GM12874 (cell line): Measurements from ENCODE around the gene ABCC4.

Source experiments
- CTCF ChIP-seq: IDR thresholded peaks from 2 replicates; pipeline ENCODE4 v1.5.1; 2011; ENCODE audit warnings: low read depth, mild to moderate bottlenecking, control low read depth, low read length, moderate library complexity; ENCODE audit not compliant: insufficient read depth

ABCC4 gene

GRCh38 chr13:95209109-95209508, 92.1 kb downstream of the ABCC4 start:
- no peak for TF ChIP-seq CTCF

- TF ChIP-seq CTCF, result no peak
These were observed 93.4 kb downstream of the ABCC4 start for GRCh38 chr13:95207769-95208366.

- no peak for TF ChIP-seq CTCF
These were observed 95.1 kb downstream of the ABCC4 start for GRCh38 chr13:95206116-95206515.

DNA sequence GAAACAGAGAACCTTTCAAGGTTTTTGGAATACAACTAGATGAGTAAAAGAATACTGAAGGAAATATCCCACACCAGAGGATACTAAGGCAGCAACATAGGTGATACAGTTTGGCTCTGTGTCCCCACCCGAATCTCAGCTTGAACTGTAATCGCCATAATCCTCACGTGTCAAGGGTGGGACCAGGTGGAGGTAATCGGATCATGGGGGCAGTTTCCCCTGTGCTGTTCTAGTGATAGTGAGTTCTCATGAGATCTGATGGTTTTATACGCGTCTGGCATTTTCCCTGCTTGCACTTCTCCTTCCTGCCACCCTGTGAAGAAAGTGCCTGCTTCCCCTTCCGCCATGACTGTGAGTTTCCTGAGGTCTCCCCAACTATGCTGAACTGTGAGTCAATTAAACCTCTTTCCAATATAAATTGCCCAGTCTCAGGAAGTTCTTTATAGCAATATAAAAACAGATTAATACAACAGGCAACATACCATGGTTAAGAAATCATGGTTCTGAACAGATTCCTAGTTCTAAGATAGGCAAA, 97.0 kb downstream of the ABCC4 start:
- TF ChIP-seq CTCF, result no peak

GRCh38 chr13:95201814-95202651, 99.2 kb downstream of the ABCC4 start:
- TF ChIP-seq CTCF, result no peak

- TF ChIP-seq CTCF, result no peak
These were observed 101.4 kb downstream of the ABCC4 start for GRCh38 chr13:95199896-95200295.

DNA sequence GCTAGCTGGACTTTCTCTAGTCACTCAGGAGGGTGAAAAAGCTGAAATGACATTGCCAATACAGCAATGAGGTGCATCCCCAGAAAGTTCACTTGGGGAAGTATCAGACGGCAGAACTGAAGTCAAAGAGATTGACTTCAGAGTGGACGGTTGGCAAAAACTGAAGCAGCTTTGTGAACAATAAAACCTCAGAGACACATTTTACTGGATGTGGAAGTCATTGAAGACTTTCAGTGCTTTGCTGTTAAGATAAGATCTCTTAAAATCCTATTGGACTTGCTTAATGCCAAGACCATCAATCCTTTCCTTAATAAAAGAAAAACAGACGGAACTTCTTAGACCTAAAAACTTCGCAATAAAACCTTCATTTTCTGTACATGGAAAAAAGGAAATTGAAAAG, 103.7 kb downstream of the ABCC4 start:
- no peak for TF ChIP-seq CTCF
